Ishikawa (cell line): ENCODE results near the gene PCBD2.

Source experiments
- CEBPB ChIP-seq: IDR thresholded peaks from 2 replicates; pipeline ENCODE4 v1.6.1; 2012
- CREB1 ChIP-seq: IDR thresholded peaks from 2 replicates; pipeline ENCODE4 v1.6.1; 2012; ENCODE audit warnings: low read depth
- EGR1 ChIP-seq: IDR thresholded peaks from 2 replicates; pipeline ENCODE4 v1.6.1; 2012
- EP300 ChIP-seq: IDR thresholded peaks from 2 replicates; pipeline ENCODE4 v1.6.1; 2012; ENCODE audit warnings: borderline replicate concordance
- FOXM1 ChIP-seq: IDR thresholded peaks from 2 replicates; pipeline ENCODE4 v1.6.1; 2012; ENCODE audit warnings: low read depth, borderline replicate concordance
- NFIC ChIP-seq: IDR thresholded peaks from 2 replicates; pipeline ENCODE4 v1.6.1; 2012
- RAD21 ChIP-seq: IDR thresholded peaks from 2 replicates; pipeline ENCODE4 v1.6.1; 2012; ENCODE audit warnings: low read depth
- TAF1 ChIP-seq: IDR thresholded peaks from 2 replicates; pipeline ENCODE4 v1.6.1; 2012; ENCODE audit warnings: low read depth, mild to moderate bottlenecking
- TCF12 ChIP-seq: IDR thresholded peaks from 2 replicates; pipeline ENCODE4 v1.6.1; 2012; ENCODE audit warnings: low read depth
- TEAD4 ChIP-seq: IDR thresholded peaks from 2 replicates; pipeline ENCODE4 v1.6.1; 2012
- YY1 ChIP-seq: IDR thresholded peaks from 2 replicates; pipeline ENCODE4 v1.6.1; 2012; ENCODE audit warnings: low read depth
- ZBTB7A ChIP-seq: IDR thresholded peaks from 2 replicates; pipeline ENCODE4 v1.6.1; 2012; ENCODE audit warnings: low read depth
- TF ChIP-seq, protein P1 (sequence below): IDR thresholded peaks from 2 replicates; pipeline ENCODE4 v1.6.1; 2012
- TF ChIP-seq, protein P2 (sequence below): IDR thresholded peaks from 2 replicates; pipeline ENCODE4 v1.6.1; 2012

The PCBD2 gene

DNA sequence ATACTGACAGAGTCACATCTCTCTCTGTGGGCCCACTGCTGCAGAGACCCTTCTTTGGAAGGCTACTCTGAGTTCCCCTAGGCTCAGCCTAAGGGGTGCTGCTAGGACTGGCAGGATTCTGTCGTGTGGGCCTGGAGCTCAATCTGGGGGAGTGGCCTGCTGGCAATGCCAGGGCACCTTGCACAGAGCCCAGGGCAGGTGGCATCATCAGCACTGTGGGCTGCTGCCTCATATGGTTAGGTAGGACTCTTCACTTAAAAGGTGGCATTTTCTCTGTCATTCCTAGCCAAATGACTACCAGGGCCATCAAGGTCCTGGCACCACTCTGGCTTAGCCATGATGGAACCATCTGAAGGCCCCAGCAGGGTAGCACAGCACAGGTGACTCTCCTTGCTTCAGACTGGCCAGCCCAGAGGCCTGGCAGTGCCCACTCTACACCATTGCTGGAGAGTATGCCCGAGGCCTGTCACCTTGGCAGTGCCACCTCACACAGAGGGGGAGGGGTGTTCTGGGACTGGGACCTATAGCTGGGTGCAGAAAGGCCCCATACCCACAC is 107.2 kb downstream of the PCBD2 start:
- TF ChIP-seq FOXM1 (no peak), CEBPB (no peak), CREB1 (no peak), TCF12 (no peak), EP300 (no peak), YY1 (no peak), RAD21 (no peak), ZBTB7A (no peak), NFIC (no peak), EGR1 (no peak), TAF1 (no peak), TEAD4 (no peak)
- TF ChIP-seq, protein P1, sequence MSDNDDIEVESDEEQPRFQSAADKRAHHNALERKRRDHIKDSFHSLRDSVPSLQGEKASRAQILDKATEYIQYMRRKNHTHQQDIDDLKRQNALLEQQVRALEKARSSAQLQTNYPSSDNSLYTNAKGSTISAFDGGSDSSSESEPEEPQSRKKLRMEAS = no peak
- TF ChIP-seq, protein P2, sequence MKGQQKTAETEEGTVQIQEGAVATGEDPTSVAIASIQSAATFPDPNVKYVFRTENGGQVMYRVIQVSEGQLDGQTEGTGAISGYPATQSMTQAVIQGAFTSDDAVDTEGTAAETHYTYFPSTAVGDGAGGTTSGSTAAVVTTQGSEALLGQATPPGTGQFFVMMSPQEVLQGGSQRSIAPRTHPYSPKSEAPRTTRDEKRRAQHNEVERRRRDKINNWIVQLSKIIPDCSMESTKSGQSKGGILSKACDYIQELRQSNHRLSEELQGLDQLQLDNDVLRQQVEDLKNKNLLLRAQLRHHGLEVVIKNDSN = no peak
